DOHH2 (cell line): ENCODE measurements around the gene TUBB4B.
"Not testable (repeated sequence)": the region's sequence is repeated elsewhere in the genome, so short reads cannot be mapped to it uniquely, and the experiment has no call there.

Experiments used
- EZH2phosphoT487 ChIP-seq: fragments of 200-600 bp; sonication (generic); IDR thresholded peaks from 2 replicates; pipeline ENCODE4 v1.6.1; 2017; ENCODE audit warnings: borderline replicate concordance, mild to moderate bottlenecking, antibody characterized with exemption, low read length, moderate library complexity, mixed read lengths
- TF ChIP-seq, protein P1 (sequence below): fragments of 200-600 bp; sonication (generic); IDR thresholded peaks from one replicate; pipeline ENCODE4 v1.5.1; 2014; ENCODE audit warnings: antibody characterized with exemption, mild to moderate bottlenecking, low read depth, low read length; ENCODE audit not compliant: poor library complexity, severe bottlenecking

DNA sequence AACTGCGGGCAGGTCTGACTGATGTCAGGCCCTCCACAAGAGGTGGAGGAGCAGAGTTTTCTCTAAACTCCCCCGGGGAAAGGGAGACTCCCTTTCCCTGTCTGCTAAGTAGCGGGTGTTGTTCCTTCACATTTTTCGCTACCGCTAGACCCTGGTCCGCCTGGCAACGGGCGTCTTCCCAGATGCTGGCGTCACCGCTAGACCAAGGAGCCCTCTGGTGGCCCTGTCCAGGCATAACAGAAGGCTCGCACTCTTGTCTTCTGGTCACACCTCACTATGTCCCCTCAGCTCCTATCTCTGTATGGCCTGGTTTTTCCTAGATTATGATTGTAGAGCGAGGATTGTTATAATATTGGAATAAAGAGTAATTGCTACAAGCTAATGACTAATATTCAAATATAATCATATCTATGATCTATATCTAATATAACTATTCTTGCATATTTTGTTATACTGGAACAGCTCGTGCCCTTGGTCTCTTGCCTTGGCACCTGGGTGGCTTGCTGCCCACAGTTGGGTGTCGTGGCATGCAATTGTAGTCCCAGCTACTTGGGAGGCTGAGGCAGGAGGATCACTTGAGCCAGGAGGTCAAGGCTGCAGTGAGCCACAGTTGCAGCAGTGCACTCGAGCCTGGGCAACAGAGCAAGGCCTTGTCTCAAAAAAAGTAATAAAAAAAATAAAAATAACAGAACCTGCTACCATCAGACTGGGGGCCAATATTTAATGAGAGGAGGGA is 21.3 kb downstream of the TUBB4B start:
- TF ChIP-seq, protein P1, sequence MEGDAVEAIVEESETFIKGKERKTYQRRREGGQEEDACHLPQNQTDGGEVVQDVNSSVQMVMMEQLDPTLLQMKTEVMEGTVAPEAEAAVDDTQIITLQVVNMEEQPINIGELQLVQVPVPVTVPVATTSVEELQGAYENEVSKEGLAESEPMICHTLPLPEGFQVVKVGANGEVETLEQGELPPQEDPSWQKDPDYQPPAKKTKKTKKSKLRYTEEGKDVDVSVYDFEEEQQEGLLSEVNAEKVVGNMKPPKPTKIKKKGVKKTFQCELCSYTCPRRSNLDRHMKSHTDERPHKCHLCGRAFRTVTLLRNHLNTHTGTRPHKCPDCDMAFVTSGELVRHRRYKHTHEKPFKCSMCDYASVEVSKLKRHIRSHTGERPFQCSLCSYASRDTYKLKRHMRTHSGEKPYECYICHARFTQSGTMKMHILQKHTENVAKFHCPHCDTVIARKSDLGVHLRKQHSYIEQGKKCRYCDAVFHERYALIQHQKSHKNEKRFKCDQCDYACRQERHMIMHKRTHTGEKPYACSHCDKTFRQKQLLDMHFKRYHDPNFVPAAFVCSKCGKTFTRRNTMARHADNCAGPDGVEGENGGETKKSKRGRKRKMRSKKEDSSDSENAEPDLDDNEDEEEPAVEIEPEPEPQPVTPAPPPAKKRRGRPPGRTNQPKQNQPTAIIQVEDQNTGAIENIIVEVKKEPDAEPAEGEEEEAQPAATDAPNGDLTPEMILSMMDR = not testable (repeated sequence)
- not testable (repeated sequence) for TF ChIP-seq EZH2phosphoT487
